GM12878 (cell line): ENCODE results near the gene ATP6V0A1. TPM values are rescaled to one million over a fixed set of nuclear protein-coding genes. Genes with fewer than 3 reads are reported as not detected.

Source experiments
- ATAC-seq: fragments of 200-7000 bp; cut with Tn5 transposase; 3 replicates; pipeline ENCODE4 v1.9.1; 2020; ENCODE audit warnings: mild to moderate bottlenecking, moderate library complexity
- BruUV-seq: library from RNA; stranded (reverse); fragments of 400-500 nt; replicated peaks from 2 replicates; lab custom pipeline; 2021; lab: Mats Ljungman, UMichigan
- CTCF ChIA-PET: fragments of 300-600 bp; sonication (Branson Sonifier 250); formaldehyde crosslinking; extraction: SDS; loops from one replicate; lab custom pipeline; 2021; ENCODE audit warnings: inconsistent platforms; lab: Yijun Ruan, JAX
- POLR2A ChIA-PET: fragments of 350-600 bp; formaldehyde crosslinking; extraction: SDS; loops from one replicate; lab custom pipeline; 2021; ENCODE audit warnings: inconsistent platforms; lab: Charles Lee
- RAD21 ChIA-PET: fragments of 300-600 bp; sonication (Branson Sonifier 250); formaldehyde crosslinking; loops from one replicate; lab custom pipeline; 2023; ENCODE audit warnings: antibody characterized with exemption; ENCODE audit not compliant: unreplicated experiment; lab: Charles Lee
- SMC1A ChIA-PET: fragments of 300-600 bp; sonication (Branson Sonifier 250); formaldehyde crosslinking; loops from one replicate; lab custom pipeline; 2023; ENCODE audit not compliant: unreplicated experiment, uncharacterized antibody; lab: Charles Lee
- DNase-seq: peaks from one replicate; pipeline ENCODE4 v3.0.0-alpha.2; 2011; ENCODE audit warnings: low read depth, low spot score
- FAIRE-seq: peaks from 3 replicates; lab custom pipeline; 2011; peaks lifted over from hg19 to GRCh38; lab: Jason Lieb, UNC
- H2AFZ ChIP-seq: 2 replicates; pipeline ENCODE4 v1.6.0; 2011; ENCODE audit warnings: low read depth, low read length, control low read depth; ENCODE audit not compliant: control insufficient read depth
- H3K27ac ChIP-seq: 2 replicates; pipeline ENCODE4 v1.5.1; 2011; ENCODE audit warnings: control low read depth; ENCODE audit not compliant: control insufficient read depth, insufficient read depth
- H3K27me3 ChIP-seq, 2 experiments: replicated peaks in 1 of 2; 2 replicates each; pipeline versions ENCODE4 v1.6.0 to v1.6.1; 2011; ENCODE audit warnings: low read length in 1 of 2; ENCODE audit not compliant: control insufficient read depth in 2 of 2, insufficient read depth in 2 of 2
- H3K36me3 ChIP-seq, 2 experiments: 2 replicates each; pipeline ENCODE4 v1.5.1; 2011; ENCODE audit warnings: low read length in 1 of 2; ENCODE audit not compliant: control insufficient read depth in 2 of 2, insufficient read depth in 2 of 2
- H3K4me1 ChIP-seq: 2 replicates; pipeline ENCODE4 v1.6.1; 2011; ENCODE audit warnings: mild to moderate bottlenecking, low read length, moderate library complexity, mixed read lengths; ENCODE audit not compliant: control insufficient read depth, insufficient read depth
- H3K4me2 ChIP-seq: 2 replicates; pipeline ENCODE4 v1.6.0; 2011; ENCODE audit warnings: control low read depth; ENCODE audit not compliant: control insufficient read depth, insufficient read depth
- H3K4me3 ChIP-seq: fragments of 200-600 bp; sonication (generic); 2 replicates; pipeline ENCODE4 v1.5.1; 2016
- H3K79me2 ChIP-seq: 2 replicates; pipeline ENCODE4 v1.6.0; 2011; ENCODE audit warnings: low read length; ENCODE audit not compliant: control insufficient read depth, insufficient read depth
- H3K9ac ChIP-seq: 2 replicates; pipeline ENCODE4 v1.8.0; 2011; ENCODE audit warnings: low read length, control low read depth, mixed read lengths; ENCODE audit not compliant: control insufficient read depth, insufficient read depth
- H3K9me3 ChIP-seq: replicated peaks from 3 replicates; pipeline ENCODE4 v1.5.1; 2011; ENCODE audit warnings: mild to moderate bottlenecking, low read length; ENCODE audit not compliant: control insufficient read depth, insufficient read depth
- H4K20me1 ChIP-seq: 2 replicates; pipeline ENCODE4 v1.6.0; 2011; ENCODE audit not compliant: control insufficient read depth, insufficient read depth
- PAX5 ChIP-seq: IDR thresholded peaks from 2 replicates; pipeline ENCODE4 v1.6.1; 2011; ENCODE audit warnings: low read depth, low read length, borderline replicate concordance
- SP1 ChIP-seq: IDR thresholded peaks from one replicate; pipeline ENCODE4 v1.6.1; 2011; ENCODE audit warnings: low read depth, low read length
- ZNF384 ChIP-seq: IDR thresholded peaks from 2 replicates; pipeline ENCODE4 v1.6.1; 2012; ENCODE audit warnings: low read depth, mild to moderate bottlenecking, low read length, improper control_type of control experiment, borderline replicate concordance
- WGBS: methylation state at CpG from one replicate; pipeline ENCODE4 v1.1.6; 2016; ENCODE audit warnings: low lambda C conversion rate; ENCODE audit not compliant: insufficient replicate concordance, insufficient coverage; ENCODE audit errors: missing lambda C conversion rate; 5-methylcytosine and 5-hydroxymethylcytosine counted together
- in situ Hi-C: fragments of 300-500 bp; cut with MboI; formaldehyde crosslinking; loops from 9 replicates; pipeline ENCODE4 v1.14.3; 2018; ENCODE audit warnings: mixed read lengths
- intact Hi-C: fragments of 100-400 bp; cut with micrococcal nuclease; formaldehyde crosslinking; loops from one replicate; pipeline ENCODE4 v1.14.2; 2022; ENCODE audit not compliant: unreplicated experiment
- polyA plus RNA-seq, 11 experiments: library from polyadenylated mRNA; depleted of rRNA in 4 of 11; unstranded in 6 of 11; stranded (reverse) in 5 of 11; fragments of >200 nt; fragmentation: Nextera tagmentation in 4 of 11; fragmentation: Illumina TruSeq in 1 of 11; extraction: Ambion mirVana in 4 of 11; extraction: Trizol in 1 of 11; gene quantifications; 1 replicate in 1 of 11; 2 replicates in 10 of 11; pipeline versions ENCODE4 v1.2.1 to v1.2.3, GENCODE V29; 2011 to 2016; ENCODE audit warnings: inconsistent platforms in 2 of 11, missing spikeins in 2 of 11, low read depth in 1 of 11
- total RNA-seq, 4 experiments: library from RNA; depleted of rRNA in 3 of 4; stranded (reverse); fragments of >200 nt in 3 of 4; fragmentation: Illumina TruSeq in 1 of 4; extraction: Trizol in 1 of 4; gene quantifications; 2 replicates each; pipeline versions ENCODE4 v1.2.1 to v1.2.3, GENCODE V29; 2013 to 2021
- TF ChIP-seq, protein P1 (sequence below): fragments of 450-650 bp; IDR thresholded peaks from 2 replicates; pipeline ENCODE4 v1.6.1; 2017; ENCODE audit warnings: mild to moderate bottlenecking, moderate library complexity

ATP6V0A1 gene
- total and polyA plus RNA-seq, 10 of the 15 experiments (the other 5 are each of a cell fraction or from before 2014, with no cell fraction given), result 3.0 to 76.6 (median 30.9) TPM

DNA sequence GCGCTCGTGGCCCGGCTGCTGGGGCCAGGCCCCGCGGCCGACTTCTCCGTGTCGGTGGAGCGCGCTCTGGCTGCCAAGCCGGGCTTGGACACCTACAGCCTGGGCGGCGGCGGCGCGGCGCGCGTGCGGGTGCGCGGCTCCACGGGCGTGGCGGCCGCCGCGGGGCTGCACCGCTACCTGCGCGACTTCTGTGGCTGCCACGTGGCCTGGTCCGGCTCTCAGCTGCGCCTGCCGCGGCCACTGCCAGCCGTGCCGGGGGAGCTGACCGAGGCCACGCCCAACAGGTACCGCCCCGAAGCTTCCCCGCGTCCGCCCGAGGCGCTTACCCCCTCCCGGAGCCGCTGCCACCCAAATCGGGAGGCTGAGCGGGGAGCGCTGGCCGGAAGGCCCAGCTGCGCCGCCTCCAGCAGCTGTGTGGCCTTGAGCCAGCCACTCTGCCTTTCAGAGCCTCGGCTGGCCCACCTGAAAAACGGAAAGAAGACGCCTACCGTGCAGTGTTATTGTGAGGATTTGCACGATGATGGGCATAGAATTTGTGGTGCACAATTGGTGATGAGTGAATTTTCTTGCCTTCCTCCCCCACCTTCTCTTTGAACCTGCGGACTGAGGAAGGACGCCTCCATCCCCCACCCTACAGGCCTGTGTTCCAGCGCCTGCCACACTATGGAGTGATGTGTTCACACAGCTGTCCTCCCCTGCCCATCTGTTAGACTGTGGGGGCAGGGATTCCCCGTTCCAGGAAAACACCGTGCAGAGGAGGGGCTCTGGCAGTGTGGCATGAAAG, 77.9 kb downstream of the ATP6V0A1 start (continued):
- TF ChIP-seq, protein P1, sequence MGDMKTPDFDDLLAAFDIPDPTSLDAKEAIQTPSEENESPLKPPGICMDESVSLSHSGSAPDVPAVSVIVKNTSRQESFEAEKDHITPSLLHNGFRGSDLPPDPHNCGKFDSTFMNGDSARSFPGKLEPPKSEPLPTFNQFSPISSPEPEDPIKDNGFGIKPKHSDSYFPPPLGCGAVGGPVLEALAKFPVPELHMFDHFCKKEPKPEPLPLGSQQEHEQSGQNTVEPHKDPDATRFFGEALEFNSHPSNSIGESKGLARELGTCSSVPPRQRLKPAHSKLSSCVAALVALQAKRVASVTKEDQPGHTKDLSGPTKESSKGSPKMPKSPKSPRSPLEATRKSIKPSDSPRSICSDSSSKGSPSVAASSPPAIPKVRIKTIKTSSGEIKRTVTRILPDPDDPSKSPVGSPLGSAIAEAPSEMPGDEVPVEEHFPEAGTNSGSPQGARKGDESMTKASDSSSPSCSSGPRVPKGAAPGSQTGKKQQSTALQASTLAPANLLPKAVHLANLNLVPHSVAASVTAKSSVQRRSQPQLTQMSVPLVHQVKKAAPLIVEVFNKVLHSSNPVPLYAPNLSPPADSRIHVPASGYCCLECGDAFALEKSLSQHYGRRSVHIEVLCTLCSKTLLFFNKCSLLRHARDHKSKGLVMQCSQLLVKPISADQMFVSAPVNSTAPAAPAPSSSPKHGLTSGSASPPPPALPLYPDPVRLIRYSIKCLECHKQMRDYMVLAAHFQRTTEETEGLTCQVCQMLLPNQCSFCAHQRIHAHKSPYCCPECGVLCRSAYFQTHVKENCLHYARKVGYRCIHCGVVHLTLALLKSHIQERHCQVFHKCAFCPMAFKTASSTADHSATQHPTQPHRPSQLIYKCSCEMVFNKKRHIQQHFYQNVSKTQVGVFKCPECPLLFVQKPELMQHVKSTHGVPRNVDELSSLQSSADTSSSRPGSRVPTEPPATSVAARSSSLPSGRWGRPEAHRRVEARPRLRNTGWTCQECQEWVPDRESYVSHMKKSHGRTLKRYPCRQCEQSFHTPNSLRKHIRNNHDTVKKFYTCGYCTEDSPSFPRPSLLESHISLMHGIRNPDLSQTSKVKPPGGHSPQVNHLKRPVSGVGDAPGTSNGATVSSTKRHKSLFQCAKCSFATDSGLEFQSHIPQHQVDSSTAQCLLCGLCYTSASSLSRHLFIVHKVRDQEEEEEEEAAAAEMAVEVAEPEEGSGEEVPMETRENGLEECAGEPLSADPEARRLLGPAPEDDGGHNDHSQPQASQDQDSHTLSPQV, result no peak
- TF ChIP-seq SP1, result peak; percentile 6
- no peak for TF ChIP-seq ZNF384

DNA sequence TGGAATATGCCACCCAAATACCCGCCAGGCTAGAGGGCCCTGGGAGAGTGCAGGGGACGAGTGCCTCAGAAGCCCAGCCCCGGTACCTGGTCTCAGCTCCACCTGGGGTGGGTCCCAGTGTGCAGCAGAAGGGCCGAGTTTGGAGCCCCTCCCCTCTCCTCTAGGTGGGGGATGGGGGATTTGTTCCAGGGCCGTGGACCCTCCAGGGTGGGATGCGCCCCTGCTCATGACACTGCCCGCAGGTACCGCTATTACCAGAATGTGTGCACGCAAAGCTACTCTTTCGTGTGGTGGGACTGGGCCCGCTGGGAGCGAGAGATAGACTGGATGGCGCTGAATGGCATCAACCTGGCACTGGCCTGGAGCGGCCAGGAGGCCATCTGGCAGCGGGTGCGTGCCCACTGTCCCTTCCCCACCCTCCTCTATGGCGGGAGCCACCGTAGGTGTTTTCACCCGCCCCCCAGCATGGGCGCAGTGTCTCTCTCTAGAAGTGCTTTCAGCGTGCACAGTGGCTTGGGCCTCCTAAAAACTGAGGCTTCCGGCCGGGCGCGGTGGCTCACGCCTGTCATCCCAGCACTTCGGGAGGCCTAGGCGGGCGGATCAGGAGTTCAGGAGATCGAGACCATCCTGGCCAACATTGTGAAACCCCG, 78.6 kb downstream of the ATP6V0A1 start:
- intact Hi-C loops, result no loop called here
- DNase-seq (no peak), ATAC-seq (peak; percentile 13; the same call in 1 of the 3 replicates), FAIRE-seq (no peak)
- BruUV-seq, result TSS peak; percentile 63
- ChIA-PET RAD21 (interaction anchor here (0.9 to 3.4 kb wide), 6 partner anchors 10 to 226 kb away, joined by 5 to 17 read pairs (median 6); partner anchors contain the start of gene PSMC3IP), POLR2A (interaction anchor here (0.7 to 1.9 kb wide), 8 partner anchors 11 to 297 kb away, joined by 3 to 11 read pairs (median 4); no protein-coding TSS in a partner anchor), SMC1A (interaction anchor here (1.2 to 2.0 kb wide), 3 partner anchors 9 to 142 kb away, joined by 3 to 11 read pairs (median 8); no protein-coding TSS in a partner anchor)
- H3K4me1 ChIP-seq, result peaks cover 16% of the 10 kb centered on the region
- peak overlapping the region; percentile 77 for H3K4me3 ChIP-seq
- H3K4me2 ChIP-seq, result peak overlapping the region; percentile 98
- in situ Hi-C loops, result no loop called here
- peaks cover 13% of the 10 kb centered on the region for H3K79me2 ChIP-seq
- no peaks in the 10 kb centered on the region for H3K27me3 ChIP-seq
- TF ChIP-seq PAX5, result no peak
- TF ChIP-seq, all 136 proteins: peak for 0
- Histone ChIP-seq H3K9ac (peak overlapping the region; percentile 81), H4K20me1 (no peaks in the 10 kb centered on the region), H2AFZ (no peak overlapping the region), H3K36me3 (peaks cover 0 to 5% of the 10 kb centered on the region in 2 experiments; a peak in 2 of 4 replicates), H3K9me3 (no peaks in the 10 kb centered on the region), H3K27ac (peak overlapping the region; percentile 75)
- 76% methylated on average over 30 of the region's 31 CpGs for WGBS
- CTCF ChIA-PET, result interaction anchor here (0.6 to 3.1 kb wide), 10 partner anchors 10 to 266 kb away, joined by 3 to 21 read pairs (median 4); no protein-coding TSS in a partner anchor
